OCI-LY3 (cell line): ENCODE results near the gene NIPAL1.

Source experiments
- CTCF ChIP-seq: fragments of 200-600, 300-600 bp; sonication (generic); IDR thresholded peaks from 2 replicates; pipeline ENCODE4 v1.5.1; 2014; ENCODE audit warnings: antibody characterized with exemption, low read length, low read depth
- EZH2phosphoT487 ChIP-seq: fragments of 200-600 bp; shearing (Covaris generic); IDR thresholded peaks from 2 replicates; pipeline ENCODE4 v1.6.1; 2018; ENCODE audit warnings: antibody characterized with exemption, mixed run types, low read depth

- TF ChIP-seq CTCF (no peak), EZH2phosphoT487 (no peak)
Measured at GRCh38 chr4:48012824-48013223, 3.7 kb upstream of the NIPAL1 start.
